GM21423 (cell line): ENCODE measurements around the gene CCDC82.

Experiments used
- ATAC-seq: cut with Tn5 transposase; IDR thresholded peaks from one replicate; pipeline ENCODE4 v1.9.1; 2021; ENCODE audit warnings: mild to moderate bottlenecking, moderate library complexity; ENCODE audit not compliant: unreplicated experiment

Gene CCDC82

GRCh38 chr11:96309016-96309642 lies 80.6 kb downstream of the CCDC82 start:
- no peak for ATAC-seq

GRCh38 chr11:96307776-96308140 lies 82.0 kb downstream of the CCDC82 start:
- ATAC-seq = no peak

- ATAC-seq = no peak
Observed at GRCh38 chr11:96306933-96307775, 82.6 kb downstream of the CCDC82 start.

- no peak for ATAC-seq
Observed at GRCh38 chr11:96306600-96306932, 83.1 kb downstream of the CCDC82 start.

GRCh38 chr11:96306071-96306470 lies 83.6 kb downstream of the CCDC82 start:
- no peak for ATAC-seq

GRCh38 chr11:96303980-96304379 lies 85.7 kb downstream of the CCDC82 start:
- no peak for ATAC-seq

GRCh38 chr11:96303064-96303463 lies 86.6 kb downstream of the CCDC82 start:
- ATAC-seq = no peak
